Nephron progenitor cell (in vitro differentiated cells): ENCODE results near the gene LIPA.
"Not testable (repeated sequence)": the region's sequence is repeated elsewhere in the genome, so short reads cannot be mapped to it uniquely, and the experiment has no call there.

Source experiments
- DNase-seq: peaks from one replicate; pipeline ENCODE4 v3.0.0; 2021
- H3K27ac Mint-ChIP-seq: 2 replicates; pipeline ENCODE4 v1.8.0; 2021; ENCODE audit warnings: mild to moderate bottlenecking, moderate library complexity, mixed read lengths
- H3K27me3 Mint-ChIP-seq: 2 replicates; pipeline ENCODE4 v1.8.0; 2021; ENCODE audit warnings: mild to moderate bottlenecking, low read depth, mixed read lengths; ENCODE audit not compliant: poor library complexity
- H3K36me3 Mint-ChIP-seq: 2 replicates; pipeline ENCODE4 v1.8.0; 2021; ENCODE audit warnings: low read depth, mixed read lengths
- H3K4me1 Mint-ChIP-seq: 2 replicates; pipeline ENCODE4 v1.8.0; 2021; ENCODE audit warnings: mixed read lengths
- H3K4me3 Mint-ChIP-seq: 2 replicates; pipeline ENCODE4 v1.8.0; 2021; ENCODE audit warnings: mild to moderate bottlenecking, moderate library complexity, mixed read lengths
- H3K9me3 Mint-ChIP-seq: 2 replicates; pipeline ENCODE4 v1.8.0; 2021; ENCODE audit warnings: mild to moderate bottlenecking, moderate library complexity, mixed read lengths
- TF ChIP-seq, protein P1 (sequence below): fragments of 200-600 bp; sonication (generic); IDR thresholded peaks from 2 replicates; pipeline ENCODE4 v1.5.0; 2021; ENCODE audit warnings: antibody characterized with exemption

LIPA gene

DNA sequence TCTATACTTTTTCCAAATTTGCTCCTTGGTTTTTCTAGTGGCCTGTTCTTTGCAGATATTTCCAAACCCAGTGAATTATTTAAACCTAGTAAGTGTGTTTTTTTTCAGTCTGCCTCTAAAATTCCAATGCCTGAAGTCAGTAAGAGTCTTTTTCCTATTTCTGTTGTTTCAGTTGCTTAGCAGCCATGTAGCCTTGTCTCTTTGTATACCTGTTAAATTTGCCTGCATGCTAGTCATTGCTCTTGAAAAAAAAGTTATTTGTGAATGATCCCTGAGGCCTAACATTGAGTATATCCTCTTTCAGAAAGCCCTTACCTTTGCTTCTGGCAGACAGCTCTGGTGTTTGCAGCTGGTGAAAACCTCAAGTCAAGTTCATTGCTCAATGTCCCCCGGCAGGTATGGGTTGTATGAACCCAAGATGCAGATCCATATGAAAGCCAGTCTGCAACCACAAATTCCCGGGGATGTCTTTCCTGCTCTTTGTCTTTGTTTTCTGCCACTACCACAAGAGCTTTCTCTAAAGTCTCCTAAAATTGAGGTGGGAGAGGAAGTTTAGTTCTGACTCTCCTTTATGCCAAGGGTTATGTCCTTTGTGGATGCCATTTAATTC, 80.2 kb downstream of the LIPA start:
- Mint-ChIP-seq H3K4me1 (no peaks in the 10 kb centered on the region), H3K27ac (no peak overlapping the region), H3K4me3 (no peak overlapping the region), H3K36me3 (no peaks in the 10 kb centered on the region), H3K9me3 (no peaks in the 10 kb centered on the region), H3K27me3 (no peaks in the 10 kb centered on the region)
- DNase-seq = no peak
- TF ChIP-seq, protein P1, sequence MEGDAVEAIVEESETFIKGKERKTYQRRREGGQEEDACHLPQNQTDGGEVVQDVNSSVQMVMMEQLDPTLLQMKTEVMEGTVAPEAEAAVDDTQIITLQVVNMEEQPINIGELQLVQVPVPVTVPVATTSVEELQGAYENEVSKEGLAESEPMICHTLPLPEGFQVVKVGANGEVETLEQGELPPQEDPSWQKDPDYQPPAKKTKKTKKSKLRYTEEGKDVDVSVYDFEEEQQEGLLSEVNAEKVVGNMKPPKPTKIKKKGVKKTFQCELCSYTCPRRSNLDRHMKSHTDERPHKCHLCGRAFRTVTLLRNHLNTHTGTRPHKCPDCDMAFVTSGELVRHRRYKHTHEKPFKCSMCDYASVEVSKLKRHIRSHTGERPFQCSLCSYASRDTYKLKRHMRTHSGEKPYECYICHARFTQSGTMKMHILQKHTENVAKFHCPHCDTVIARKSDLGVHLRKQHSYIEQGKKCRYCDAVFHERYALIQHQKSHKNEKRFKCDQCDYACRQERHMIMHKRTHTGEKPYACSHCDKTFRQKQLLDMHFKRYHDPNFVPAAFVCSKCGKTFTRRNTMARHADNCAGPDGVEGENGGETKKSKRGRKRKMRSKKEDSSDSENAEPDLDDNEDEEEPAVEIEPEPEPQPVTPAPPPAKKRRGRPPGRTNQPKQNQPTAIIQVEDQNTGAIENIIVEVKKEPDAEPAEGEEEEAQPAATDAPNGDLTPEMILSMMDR = no peak

DNA sequence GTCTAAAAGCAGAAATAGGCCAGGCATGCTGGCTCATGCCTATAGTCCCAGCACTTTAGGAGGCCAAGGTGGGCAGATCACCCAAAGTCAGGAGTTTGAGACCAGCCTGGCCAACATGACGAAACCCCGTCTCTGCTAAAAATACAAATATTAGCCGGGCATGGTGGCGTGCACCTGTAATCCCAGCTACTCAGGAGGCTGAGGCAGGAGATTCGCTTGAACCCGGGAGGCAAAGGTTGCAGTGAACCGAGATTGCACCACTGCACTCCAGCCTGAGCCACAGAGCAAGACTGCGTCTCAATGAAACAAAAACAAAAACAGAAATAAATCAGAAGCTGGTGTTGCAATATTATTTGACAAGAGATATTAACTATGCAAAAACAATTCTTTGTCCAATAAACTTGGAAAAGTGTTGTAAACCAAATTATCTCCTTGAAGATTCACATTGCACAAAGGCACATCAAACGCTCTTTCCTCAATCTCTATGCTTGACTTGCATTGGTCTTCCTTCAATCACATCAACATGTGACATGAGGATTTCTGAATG, 83.1 kb downstream of the LIPA start:
- not testable (repeated sequence) for H3K4me3 Mint-ChIP-seq, H3K9me3 Mint-ChIP-seq, DNase-seq, H3K27ac Mint-ChIP-seq, H3K4me1 Mint-ChIP-seq, H3K36me3 Mint-ChIP-seq
- peaks cover 18% of the 10 kb centered on the region for H3K27me3 Mint-ChIP-seq

DNA sequence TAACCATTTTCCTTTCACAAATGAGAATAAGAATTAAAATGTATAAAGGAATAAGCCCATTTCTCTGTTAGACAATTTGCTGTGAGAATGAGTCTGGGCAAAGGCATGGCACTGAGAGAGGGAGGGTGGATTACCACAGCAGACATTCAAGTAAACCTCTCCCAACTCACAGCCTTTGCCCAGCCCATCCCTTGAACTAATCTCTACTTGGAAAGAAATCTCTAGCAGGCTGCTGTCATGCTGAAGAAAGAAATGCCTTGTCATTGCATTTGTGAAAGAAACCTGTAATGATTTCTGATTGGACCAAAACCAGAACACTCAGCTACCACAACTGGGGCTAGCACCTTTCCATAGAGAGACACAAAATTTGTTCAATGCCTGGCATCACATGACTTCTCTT, 83.7 kb downstream of the LIPA start:
- Mint-ChIP-seq H3K9me3 (no peaks in the 10 kb centered on the region), H3K4me1 (no peaks in the 10 kb centered on the region), H3K27ac (no peak overlapping the region), H3K27me3 (peaks cover 18% of the 10 kb centered on the region), H3K36me3 (no peaks in the 10 kb centered on the region), H3K4me3 (no peak overlapping the region)
- TF ChIP-seq, protein P1 = no peak
- DNase-seq = no peak

DNA sequence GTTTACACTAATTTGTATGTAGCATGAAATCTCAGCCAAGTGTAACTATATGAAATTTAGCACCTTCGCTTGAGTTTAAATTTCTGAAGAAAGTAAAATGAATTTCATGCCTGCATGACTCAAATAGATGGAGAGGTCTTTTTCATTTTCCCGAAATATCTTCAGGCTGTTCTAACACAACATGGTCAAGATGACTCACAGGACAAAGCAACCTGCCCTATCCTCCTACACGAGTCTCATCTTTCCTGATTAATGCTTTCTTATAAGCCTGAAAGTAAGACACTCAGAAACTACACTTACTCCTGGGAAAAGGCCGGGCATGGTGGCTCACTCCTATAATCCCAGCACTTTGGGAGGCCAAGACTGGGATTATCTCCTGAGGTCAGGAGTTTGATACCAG, 85.7 kb downstream of the LIPA start:
- TF ChIP-seq, protein P1 = no peak
- peaks cover 18% of the 10 kb centered on the region for H3K27me3 Mint-ChIP-seq

DNA sequence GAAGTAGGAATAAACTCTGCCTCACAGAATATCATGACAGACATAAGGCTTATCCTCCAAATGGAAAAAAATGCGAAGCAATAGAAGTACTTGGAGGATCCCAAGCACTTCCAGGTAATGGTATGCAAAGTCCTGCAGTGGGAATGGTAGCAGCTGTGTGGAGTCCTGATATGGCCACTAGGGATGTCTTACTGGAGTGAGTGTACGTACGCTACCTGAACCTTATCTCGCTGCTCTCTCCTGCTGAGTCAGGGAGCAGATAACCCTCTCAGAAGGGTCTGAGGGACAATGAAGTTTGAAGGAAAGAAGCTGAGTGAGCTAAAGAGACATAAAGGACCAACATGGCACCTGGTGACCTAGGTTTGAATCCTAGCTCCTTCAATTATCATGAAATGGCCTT, 86.7 kb downstream of the LIPA start:
- TF ChIP-seq, protein P1 = no peak
- Mint-ChIP-seq H3K4me3 (no peak overlapping the region), H3K9me3 (no peaks in the 10 kb centered on the region)

More for the DNA sequence above, 85.7 kb downstream of the LIPA start:
- Mint-ChIP-seq H3K4me1 (no peaks in the 10 kb centered on the region), H3K36me3 (no peaks in the 10 kb centered on the region), H3K9me3 (no peaks in the 10 kb centered on the region), H3K4me3 (no peak overlapping the region), H3K27ac (no peak overlapping the region)
- DNase-seq = no peak

DNA sequence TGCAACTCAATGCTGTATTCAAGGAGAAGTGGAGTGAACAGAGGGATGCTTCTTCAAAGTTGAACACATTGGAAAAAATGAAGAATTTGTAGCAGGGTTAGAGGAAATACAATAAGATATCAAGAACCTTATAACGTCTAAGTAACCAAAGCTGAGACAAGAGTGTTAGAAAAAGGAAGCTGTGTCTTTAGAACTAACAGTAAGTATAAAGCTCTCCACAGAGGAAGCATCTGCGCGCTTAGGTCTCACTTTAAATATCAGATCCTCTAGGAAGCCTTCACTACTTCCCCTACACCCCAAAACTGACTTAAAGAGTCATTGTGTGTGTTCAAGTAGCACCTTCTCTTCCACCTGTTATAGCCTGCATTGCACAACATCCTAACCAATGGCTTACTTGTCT, 87.5 kb downstream of the LIPA start:
- DNase-seq = no peak
- Mint-ChIP-seq H3K36me3 (no peaks in the 10 kb centered on the region), H3K4me3 (no peak overlapping the region), H3K4me1 (no peaks in the 10 kb centered on the region), H3K27me3 (peaks cover 18% of the 10 kb centered on the region), H3K27ac (no peak overlapping the region), H3K9me3 (no peaks in the 10 kb centered on the region)
- TF ChIP-seq, protein P1 = no peak

More for the DNA sequence above, 86.7 kb downstream of the LIPA start:
- no peaks in the 10 kb centered on the region for H3K36me3 Mint-ChIP-seq
- no peak overlapping the region for H3K27ac Mint-ChIP-seq
- no peak for DNase-seq
- no peaks in the 10 kb centered on the region for H3K4me1 Mint-ChIP-seq
- peaks cover 18% of the 10 kb centered on the region for H3K27me3 Mint-ChIP-seq
